Amniotic stem cell (primary cell): Measurements from ENCODE around the gene TP53RK.

Experiments used
- DNase-seq: peaks from one replicate; lab custom pipeline; 2025; lab: John Stamatoyannopoulos, UW

Gene TP53RK

DNA sequence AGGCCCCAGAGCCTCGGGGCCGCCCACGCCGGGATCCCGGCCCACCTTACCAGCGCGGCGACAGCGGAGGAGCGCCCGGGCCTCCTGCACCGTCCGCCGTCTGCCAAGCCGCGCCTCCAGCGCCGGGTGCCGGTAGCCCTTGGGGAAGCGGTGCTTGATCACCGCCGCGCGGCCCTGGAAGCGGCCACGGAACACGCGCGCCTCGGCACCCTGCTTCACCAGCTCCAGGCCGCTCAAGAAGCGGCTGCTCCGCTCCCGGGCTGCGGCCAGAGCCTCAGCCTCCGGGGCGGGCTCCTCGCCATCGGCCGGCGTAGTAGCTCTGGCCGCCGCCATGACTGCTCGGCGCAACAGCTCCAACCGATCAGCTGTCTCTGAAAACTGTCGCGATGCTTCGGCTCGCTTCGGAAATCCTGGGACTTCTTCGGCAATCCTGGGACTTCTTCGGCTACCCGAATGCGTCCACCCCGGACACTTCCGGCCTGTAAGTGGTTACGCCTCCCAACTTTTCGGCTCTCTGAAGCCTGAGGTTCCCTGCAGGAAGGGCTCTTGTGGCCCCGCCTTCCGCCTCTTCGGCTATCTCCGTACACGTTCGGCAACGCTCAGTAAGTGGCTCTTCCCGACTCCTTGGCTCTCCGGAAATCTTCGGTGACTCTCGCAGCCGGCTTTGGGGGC is at the start of gene TP53RK:
Gene TP53RK, minus strand, starts transcription at position 363 of the 672 bp plus-strand sequence. Its CDS starts 30 bp downstream, at position 333.
- DNase-seq, result peak; percentile 100

GRCh38 chr20:46735436-46735835 is 46.2 kb upstream of the TP53RK start:
- no peak for DNase-seq

DNA sequence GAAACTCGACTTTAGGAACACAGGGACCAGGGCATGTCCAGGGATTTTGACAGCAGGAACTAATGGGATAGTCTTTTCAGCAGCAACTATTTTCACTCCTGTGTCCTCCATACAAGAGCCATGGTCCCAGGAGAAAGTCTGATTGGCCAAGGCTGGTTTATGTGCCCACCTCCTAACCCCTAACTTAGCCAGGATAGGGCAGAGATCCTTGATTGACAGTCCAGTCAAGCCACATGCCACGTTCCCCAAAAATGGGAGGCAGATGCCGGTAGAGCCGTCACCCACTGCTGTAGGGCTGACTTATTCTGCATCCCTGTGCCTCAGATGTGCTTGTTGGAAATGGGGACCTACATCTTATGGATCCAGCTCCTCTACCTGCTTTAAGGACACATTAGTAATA is 42.5 kb upstream of the TP53RK start:
- DNase-seq, result no peak

- no peak for DNase-seq
Observed at GRCh38 chr20:46725186-46726165, 36.2 kb upstream of the TP53RK start.

GRCh38 chr20:46724343-46724959 is 35.2 kb upstream of the TP53RK start:
- no peak for DNase-seq

- no peak for DNase-seq
Observed at GRCh38 chr20:46723039-46723438, 33.8 kb upstream of the TP53RK start.

- DNase-seq, result no peak
Observed at GRCh38 chr20:46722450-46722849, 33.2 kb upstream of the TP53RK start.

DNA sequence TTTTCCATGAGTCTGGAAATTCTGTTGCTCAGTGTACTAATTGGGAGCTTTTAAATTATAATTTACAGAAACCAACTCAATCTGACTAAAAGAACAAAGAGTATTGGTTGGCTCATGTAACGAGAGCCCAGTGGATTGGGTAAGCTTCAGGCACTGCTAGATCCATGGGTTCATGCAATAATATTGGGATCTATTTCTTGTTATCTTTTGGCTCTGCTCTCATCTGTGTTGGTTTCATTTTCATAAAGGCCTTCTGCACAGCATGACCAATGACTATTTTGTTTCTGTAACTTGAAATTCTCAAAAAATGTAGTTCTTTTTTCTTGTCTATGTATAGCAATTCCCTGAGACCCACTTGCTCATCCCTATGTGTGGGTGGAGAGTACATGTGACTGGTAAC is 32.2 kb upstream of the TP53RK start:
- no peak for DNase-seq

DNA sequence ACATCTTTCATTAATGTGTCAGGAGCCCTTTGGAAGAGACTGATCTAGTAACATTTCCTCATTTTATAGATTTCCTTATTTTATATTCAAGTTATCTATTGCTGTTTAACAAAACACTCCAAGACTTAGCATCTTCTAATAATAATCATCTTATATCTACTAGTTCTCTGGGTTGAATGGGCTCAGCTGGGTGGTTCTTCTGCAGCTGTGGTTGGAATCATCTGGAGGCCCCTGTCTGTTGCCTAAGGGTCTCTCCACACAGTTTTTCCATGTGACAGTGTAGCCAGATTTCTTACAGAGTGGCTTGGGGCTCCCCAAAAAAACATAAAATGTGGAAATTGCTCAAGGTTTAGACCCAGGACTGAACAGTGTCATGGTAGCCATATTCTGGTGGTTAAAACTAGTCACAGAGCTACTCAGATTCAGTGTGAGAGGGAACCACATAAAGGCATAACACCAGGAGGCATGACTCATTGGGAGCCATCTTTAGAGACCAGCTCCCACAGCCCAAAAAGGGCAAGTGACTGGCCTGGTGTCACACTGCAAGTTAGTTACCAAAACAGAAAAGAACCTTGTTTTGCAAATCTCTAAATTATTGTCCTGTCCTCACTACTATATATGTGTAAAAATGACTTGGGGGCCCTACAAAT is 31.7 kb upstream of the TP53RK start:
- DNase-seq, result no peak

DNA sequence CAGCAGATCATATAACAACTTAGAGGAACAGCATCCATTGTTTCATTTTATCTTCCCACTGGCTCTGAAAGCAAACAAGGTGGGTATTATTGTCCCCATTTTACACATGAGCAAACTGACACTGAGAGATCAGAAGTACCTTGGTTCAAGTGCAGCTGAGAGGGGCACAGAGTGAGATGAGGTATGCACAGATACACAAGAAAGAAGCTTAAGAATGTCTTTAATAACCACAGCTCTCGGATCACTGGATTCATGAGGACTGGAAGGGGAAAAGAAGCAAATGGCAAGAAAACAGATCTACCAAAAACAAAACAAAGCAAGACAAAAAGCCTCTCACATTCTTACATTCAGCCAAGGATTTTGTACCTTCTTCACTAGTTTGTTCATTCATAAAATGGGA is 30.8 kb upstream of the TP53RK start:
- DNase-seq, result no peak

GRCh38 chr20:46717818-46718541 is 28.7 kb upstream of the TP53RK start:
- DNase-seq, result no peak

- no peak for DNase-seq
Observed at GRCh38 chr20:46715292-46715756, 26.1 kb upstream of the TP53RK start.

DNA sequence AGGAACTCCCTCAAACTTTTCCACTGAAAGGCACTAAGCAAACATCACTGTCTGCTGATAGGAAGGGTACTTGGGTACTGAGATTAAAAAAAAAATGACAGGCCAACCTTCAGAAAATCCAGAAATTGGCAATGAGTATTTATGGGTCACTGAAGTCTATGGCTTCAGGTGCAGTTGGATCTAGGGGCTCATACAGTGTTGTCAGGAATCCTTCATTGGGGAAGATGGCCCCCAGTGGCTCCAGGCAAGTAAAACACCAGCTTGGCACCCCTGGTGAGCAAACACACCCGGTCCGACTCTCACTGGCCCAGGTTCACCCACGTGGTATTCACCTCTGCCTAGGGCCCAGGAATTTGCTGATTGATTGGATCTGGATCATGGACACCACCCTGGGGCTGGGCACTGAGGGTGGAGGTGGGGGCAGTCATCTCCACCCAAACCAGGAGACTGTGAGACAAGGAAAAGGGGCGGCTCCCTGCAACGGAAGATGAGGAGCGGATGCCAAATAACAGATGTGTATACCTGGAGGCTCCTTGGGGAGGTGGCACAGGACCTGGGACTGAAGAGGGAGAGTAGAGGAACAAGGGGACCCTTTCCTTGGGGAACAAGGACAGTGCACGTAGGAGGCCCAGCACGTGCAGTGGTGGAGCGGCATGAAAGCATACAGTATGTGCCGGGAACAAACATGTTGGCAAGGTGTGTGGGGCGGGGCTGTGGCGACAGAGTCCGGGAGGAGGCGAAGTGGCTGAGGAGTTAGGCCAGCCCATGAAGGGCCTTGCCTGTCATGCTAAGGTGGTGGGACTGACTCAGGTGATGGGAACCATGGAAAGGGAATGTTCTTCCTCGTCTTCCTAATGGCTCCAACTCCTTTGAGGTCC is 25.0 kb upstream of the TP53RK start:
- no peak for DNase-seq

DNA sequence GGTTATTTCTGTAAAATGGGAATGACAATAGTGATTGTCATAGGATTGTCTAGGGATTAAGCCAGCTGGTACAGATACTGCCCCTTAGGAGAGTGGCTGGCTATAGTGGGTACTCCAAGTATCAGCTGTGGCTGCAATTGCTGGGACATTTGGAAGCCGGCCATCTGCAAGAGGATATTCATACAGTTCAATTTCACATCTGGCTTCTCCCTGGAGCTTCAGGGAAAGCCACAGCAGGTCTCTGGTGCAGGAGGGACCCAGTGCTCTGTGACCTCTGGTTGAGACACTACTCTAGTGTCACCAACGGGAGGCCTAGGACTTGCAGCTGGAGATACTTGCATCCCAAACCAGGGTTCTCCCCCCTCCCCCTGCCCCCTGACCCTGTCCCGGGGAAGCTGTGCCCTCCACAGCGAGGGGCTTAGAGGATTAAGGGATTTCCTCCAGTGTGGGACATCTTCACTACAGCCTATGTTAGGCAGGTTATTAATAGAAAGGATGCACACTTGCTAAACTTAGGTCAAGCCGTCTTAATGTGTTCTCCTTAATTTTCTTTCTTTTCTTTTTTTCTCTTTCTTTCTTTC is 22.9 kb upstream of the TP53RK start:
- DNase-seq, result no peak

- DNase-seq, result no peak
Observed at GRCh38 chr20:46710153-46710913, 21.1 kb upstream of the TP53RK start.

DNA sequence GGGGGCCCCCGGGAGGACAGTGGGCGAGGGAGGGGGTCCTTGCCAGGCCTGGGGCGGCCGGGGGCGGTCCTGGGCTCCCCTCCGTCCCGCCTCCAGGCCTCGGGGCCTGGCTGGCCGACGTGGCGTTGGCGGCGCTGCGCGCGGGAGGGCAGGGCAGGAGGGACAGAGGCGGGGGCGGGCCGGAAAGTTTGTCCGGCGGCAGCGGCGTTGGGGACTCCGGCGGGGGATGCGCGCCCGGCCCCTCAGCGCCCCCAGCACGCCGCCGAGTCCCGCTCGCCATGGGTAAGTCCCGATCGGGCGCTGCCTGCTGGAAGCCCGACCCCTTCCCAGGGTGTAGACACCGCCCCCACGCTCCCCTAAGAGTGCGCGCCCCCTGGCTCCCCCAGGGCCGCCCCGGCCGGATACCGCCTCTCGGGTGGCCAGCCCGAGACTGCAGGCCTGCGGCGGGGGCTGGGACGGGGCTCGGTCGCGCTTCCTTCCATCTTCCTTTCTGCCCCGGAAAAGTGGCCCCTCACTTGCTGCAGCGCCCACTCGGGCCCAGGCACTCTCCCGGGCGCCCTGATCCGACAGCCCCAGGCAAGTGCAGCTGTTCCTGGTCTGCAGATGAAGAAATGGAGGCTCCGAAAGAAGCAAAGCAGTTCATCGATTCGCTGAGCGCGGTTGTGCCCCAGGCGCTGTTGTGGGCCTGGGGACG is 20.4 kb upstream of the TP53RK start, which contains the start of gene SLC2A10:
Gene SLC2A10, plus strand, starts transcription at position 191 of the 694 bp plus-strand sequence. Its CDS starts 88 bp downstream, at position 279.
- no peak for DNase-seq

DNA sequence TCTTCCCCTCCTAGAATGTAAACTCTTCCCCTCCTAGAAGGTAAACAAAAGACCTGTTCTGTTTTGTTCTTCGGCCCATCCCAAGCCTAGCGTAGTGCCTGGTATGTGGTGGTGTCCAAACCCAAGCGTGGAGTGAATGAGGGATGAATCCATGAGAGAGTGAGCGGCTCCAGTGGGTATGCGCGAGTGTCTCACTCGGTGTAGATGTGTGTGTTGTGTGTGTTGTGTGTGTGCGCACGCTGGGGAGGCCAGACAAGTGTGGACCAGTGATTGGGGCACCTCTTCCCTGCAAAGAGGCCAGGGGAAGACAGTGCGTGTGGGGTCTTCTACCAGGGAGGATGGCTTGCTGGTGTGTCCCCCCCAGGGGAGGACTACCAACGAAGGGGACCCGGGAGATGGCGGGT is 19.8 kb upstream of the TP53RK start:
- no peak for DNase-seq

DNA sequence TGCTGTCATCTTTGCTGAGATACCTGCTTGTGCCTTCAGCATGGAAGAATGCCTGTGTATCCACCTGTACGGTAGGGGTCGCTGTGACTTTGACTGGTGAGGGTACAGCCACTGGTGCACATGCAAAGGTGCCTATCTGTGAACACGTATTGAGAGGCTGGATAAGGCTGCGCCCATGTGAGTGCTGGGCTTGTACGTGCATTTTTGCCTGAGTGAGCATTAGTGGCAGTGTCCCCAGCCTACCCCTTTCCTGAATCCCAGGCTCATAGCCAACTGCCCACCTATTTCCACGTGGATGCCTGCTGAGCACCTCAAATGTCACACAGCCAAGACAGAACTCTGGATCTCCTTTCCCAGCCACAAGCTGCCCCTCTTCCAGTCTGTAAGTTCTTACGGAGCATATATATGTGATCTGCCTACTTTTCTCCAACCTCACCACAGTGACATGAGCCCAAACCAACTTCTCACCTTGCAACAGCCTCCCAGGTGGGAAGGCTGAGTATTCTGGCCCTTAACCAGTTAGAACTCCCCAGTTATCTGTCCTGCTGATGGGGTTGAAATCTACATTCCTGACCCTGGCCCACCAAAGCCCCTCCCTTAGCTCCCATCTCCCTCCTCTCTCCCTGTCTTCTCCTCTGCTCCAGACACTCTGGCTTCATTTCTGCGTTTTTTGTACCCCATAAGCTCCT is 19.1 kb upstream of the TP53RK start:
- no peak for DNase-seq
